Prostate gland (tissue), 2 donors: ENCODE data around the gene TSHZ3. TPM values are rescaled to one million over a fixed set of nuclear protein-coding genes. Genes with fewer than 3 reads are reported as not detected.

Experiments used
- DNase-seq: peaks from one replicate; pipeline ENCODE4 v3.0.0-alpha.2; 2019; ENCODE audit warnings: low spot score
- H3K27ac ChIP-seq, 2 donors: fragments of 200-600 bp; sonication (generic); 2 replicates each; pipeline ENCODE4 v1.5.1; 2017 to 2019
- H3K27me3 ChIP-seq: fragments of 200-600 bp; sonication (generic); replicated peaks from 2 replicates; pipeline ENCODE4 v1.5.1; 2019; ENCODE audit not compliant: insufficient read depth
- H3K36me3 ChIP-seq, 2 donors: fragments of 200-600 bp; sonication (generic); 1 replicate in 1 of 2; 2 replicates in 1 of 2; pipeline versions ENCODE4 v1.5.1 to v1.8.1; 2017 to 2019
- H3K4me1 ChIP-seq: fragments of 200-600 bp; sonication (generic); replicated peaks from 2 replicates; pipeline ENCODE4 v1.5.1; 2019
- H3K4me3 ChIP-seq, 2 donors: fragments of 200-600 bp; sonication (generic); 2 replicates each; pipeline ENCODE4 v1.5.1; 2017 to 2019
- H3K9me3 ChIP-seq: fragments of 200-600 bp; sonication (generic); 2 replicates; pipeline ENCODE4 v1.5.1; 2017
- POLR2A ChIP-seq: fragments of 450-650 bp; IDR thresholded peaks from one replicate; pipeline ENCODE4 v1.6.1; 2016; ENCODE audit warnings: antibody characterized with exemption, mild to moderate bottlenecking
- POLR2AphosphoS5 ChIP-seq: sonication (generic); formaldehyde crosslinking; IDR thresholded peaks from one replicate; pipeline ENCODE4 v1.6.1; 2017; ENCODE audit warnings: antibody characterized with exemption
- WGBS: methylation state at CpG from one replicate; pipeline ENCODE4 v1.1.5; 2018; 5-methylcytosine and 5-hydroxymethylcytosine counted together
- intact Hi-C: fragments of 100-400 bp; cut with DNase I; formaldehyde crosslinking; loops from one replicate; pipeline ENCODE4 v1.14.2; 2022
- total RNA-seq, 2 donors: library from RNA; depleted of rRNA; stranded (reverse); fragments of >200 nt; gene quantifications; one replicate each; pipeline ENCODE4 v1.1.0, GENCODE V29; 2016
- TF ChIP-seq, protein P1 (sequence below), 4 experiments: fragments of 200-600 bp in 2 of 4; fragments of 450-650 bp in 2 of 4; sonication (generic) in 2 of 4; IDR thresholded peaks; 1 replicate in 3 of 4; 2 replicates in 1 of 4; pipeline ENCODE4 v1.5.1; 2016 to 2019; ENCODE audit warnings: antibody characterized with exemption in 4 of 4, mild to moderate bottlenecking in 2 of 4, moderate library complexity in 2 of 4

The TSHZ3 gene
- total RNA-seq, 2 donors from 2014 or later: 10.4 to 18.4 TPM

DNA sequence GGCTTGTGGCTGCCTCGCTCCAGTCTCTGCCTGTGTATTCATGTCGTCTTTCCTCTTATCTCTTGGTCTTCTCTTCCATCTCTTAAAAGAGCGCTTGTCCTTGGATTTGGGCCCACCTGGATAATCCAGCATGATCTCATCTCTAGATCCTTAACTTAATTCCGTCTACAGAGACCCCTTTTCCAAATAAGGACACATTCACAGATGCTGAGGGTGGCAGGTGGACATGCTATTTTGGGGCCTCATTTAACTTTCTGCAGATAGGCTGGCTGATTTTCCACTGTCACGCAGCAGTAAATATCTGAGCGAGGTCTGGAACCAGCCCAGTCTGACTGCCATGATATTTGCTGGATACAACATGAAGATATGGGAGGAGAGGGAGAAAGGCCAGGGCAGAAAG lies 41.5 kb upstream of the TSHZ3 start:
- Histone ChIP-seq H3K27me3 (no peaks in the 10 kb centered on the region), H3K4me3 (no peak overlapping the region), H3K9me3 (no peaks in the 10 kb centered on the region), H3K4me1 (no peaks in the 10 kb centered on the region), H3K27ac (no peak overlapping the region), H3K36me3 (no peaks in the 10 kb centered on the region)
- intact Hi-C loops: no loop called here
- 79% methylated on average over 6 of the region's 6 CpGs for WGBS
- TF ChIP-seq POLR2AphosphoS5: no peak
- TF ChIP-seq POLR2A: no peak
- TF ChIP-seq, protein P1, sequence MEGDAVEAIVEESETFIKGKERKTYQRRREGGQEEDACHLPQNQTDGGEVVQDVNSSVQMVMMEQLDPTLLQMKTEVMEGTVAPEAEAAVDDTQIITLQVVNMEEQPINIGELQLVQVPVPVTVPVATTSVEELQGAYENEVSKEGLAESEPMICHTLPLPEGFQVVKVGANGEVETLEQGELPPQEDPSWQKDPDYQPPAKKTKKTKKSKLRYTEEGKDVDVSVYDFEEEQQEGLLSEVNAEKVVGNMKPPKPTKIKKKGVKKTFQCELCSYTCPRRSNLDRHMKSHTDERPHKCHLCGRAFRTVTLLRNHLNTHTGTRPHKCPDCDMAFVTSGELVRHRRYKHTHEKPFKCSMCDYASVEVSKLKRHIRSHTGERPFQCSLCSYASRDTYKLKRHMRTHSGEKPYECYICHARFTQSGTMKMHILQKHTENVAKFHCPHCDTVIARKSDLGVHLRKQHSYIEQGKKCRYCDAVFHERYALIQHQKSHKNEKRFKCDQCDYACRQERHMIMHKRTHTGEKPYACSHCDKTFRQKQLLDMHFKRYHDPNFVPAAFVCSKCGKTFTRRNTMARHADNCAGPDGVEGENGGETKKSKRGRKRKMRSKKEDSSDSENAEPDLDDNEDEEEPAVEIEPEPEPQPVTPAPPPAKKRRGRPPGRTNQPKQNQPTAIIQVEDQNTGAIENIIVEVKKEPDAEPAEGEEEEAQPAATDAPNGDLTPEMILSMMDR (IDR thresholded peaks at IDR 0.05): no peak
- no peak for DNase-seq

DNA sequence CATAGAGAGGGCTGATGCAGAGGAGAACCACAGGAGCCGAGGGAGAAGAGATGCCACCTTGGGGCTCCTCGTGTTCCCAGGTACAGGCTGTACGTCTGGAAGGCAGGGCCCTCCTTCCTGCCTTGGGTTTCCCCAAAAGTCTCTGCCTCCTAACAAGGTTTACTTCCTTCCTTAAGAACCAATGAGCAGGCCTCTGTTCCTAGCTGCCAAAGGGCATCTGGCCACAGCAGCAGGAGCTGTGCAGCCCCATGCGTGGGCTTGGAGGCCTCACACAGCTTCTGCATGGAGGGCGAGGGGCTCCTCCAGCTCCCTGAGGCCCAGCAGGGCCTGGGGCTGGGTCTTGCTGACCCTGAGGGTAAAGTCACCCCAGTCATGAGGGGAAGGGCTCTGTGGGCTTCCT lies 40.6 kb upstream of the TSHZ3 start:
- TF ChIP-seq, protein P1 (IDR thresholded peaks at IDR 0.05): no peak
- no peak for TF ChIP-seq POLR2A
- TF ChIP-seq POLR2AphosphoS5: no peak
- Histone ChIP-seq H3K9me3 (no peaks in the 10 kb centered on the region), H3K27me3 (no peaks in the 10 kb centered on the region), H3K4me1 (no peaks in the 10 kb centered on the region), H3K27ac (no peak overlapping the region), H3K36me3 (no peaks in the 10 kb centered on the region), H3K4me3 (no peak overlapping the region)
- WGBS: 98% methylated on average over 5 of the region's 5 CpGs
- DNase-seq: no peak
- intact Hi-C loops: no loop called here

DNA sequence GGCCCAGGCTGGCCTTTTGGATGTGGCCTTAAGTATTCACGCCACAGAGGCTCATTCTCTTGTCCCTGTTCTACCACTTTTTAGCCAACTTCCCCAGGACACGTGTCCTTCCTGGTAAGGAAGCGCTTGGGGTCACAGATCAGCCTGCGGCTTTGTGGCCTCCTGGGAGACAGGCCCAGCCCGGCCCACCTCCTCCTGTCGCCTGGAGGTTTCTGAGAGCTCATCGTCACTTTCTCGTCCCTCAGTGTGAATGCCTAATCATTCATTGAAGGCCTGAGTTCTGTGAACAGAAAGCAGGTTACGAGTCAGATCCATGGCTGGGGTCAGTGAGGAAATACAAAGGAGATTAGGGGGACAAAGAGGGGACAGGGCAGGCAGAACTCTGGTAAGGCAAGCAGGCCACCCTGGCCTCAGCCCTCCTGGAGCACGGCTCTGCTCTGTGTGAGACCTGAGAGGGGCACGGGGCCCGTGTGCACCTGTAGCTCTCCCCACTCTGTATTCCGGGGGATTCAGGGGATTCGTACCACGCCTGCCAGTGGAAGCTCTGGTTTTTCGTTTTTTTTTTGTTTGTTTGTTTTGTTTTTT lies 38.6 kb upstream of the TSHZ3 start:
- no peak for DNase-seq
- H3K27me3 ChIP-seq: no peaks in the 10 kb centered on the region
- TF ChIP-seq POLR2AphosphoS5: no peak
- TF ChIP-seq, protein P1 (IDR thresholded peaks at IDR 0.05): no peak
- TF ChIP-seq POLR2A: no peak
- H3K4me1 ChIP-seq: no peaks in the 10 kb centered on the region
- no peak overlapping the region for H3K27ac ChIP-seq
- no peak overlapping the region for H3K4me3 ChIP-seq
- no peaks in the 10 kb centered on the region for H3K9me3 ChIP-seq
- intact Hi-C loops: no loop called here
- 95% methylated on average over 16 of the region's 16 CpGs for WGBS
- H3K36me3 ChIP-seq: no peaks in the 10 kb centered on the region

DNA sequence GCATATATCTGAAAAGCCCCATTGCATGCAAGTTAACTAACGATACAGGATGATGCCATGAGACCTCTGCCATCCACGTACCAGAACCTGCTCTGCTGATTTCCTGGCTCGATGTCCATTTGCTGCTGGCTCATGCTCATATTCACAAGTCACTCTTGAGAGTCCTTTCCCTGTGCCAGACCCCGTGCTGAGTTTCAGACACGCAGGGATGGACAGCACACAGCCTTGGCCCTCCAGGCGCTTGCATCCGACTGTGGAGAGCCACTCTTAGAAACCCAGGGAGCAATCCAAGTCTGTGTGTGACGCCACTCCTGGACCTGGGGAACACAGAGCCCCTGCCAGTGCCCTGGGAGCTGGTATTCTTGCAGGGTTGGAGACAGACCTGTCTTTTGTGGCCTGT lies 37.6 kb upstream of the TSHZ3 start:
- TF ChIP-seq POLR2AphosphoS5: no peak
- TF ChIP-seq POLR2A: no peak
- TF ChIP-seq, protein P1 (IDR thresholded peaks at IDR 0.05): no peak
- Histone ChIP-seq H3K9me3 (no peaks in the 10 kb centered on the region), H3K36me3 (no peaks in the 10 kb centered on the region), H3K4me3 (no peak overlapping the region), H3K27me3 (no peaks in the 10 kb centered on the region), H3K4me1 (no peaks in the 10 kb centered on the region), H3K27ac (no peak overlapping the region)
- WGBS: 91% methylated on average over 8 of the region's 8 CpGs
- no peak for DNase-seq
- intact Hi-C loops: no loop called here

DNA sequence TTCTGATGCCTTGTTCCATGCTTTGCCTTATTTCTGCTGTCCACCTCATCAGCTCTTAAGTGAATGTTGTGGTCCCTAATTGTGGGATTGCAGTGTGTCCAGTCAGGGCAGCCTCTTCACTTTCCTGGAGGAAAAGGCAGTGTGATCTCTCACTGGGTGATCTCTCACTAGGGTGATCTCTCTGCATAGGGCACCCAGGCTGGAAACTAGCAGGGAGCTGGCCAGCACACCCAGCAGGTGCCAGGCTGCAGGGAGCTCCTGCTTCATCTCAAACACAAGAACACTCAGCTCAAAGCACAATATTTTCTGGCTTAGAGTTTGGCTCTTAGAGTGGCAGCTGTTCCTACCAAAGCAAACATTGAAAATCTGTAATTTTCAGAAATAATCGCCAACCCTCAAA lies 36.5 kb upstream of the TSHZ3 start:
- Histone ChIP-seq H3K27ac (no peak overlapping the region), H3K4me1 (no peaks in the 10 kb centered on the region), H3K9me3 (no peaks in the 10 kb centered on the region), H3K27me3 (no peaks in the 10 kb centered on the region), H3K4me3 (no peak overlapping the region), H3K36me3 (no peaks in the 10 kb centered on the region)
- intact Hi-C loops: no loop called here
- 41% methylated on average over 1 of the region's 1 CpG for WGBS
- TF ChIP-seq POLR2AphosphoS5 (no peak), POLR2A (no peak)
- TF ChIP-seq, protein P1 (IDR thresholded peaks at IDR 0.05): no peak
- DNase-seq: no peak
